Upper lobe of left lung (tissue), 6 donors: ENCODE results near the gene AFAP1L1. TPM values are rescaled to one million over a fixed set of nuclear protein-coding genes. Genes with fewer than 3 reads are reported as not detected.

Experiments
- ATAC-seq, 2 donors: fragments of 200-7000 bp; cut with Tn5 transposase; one replicate each; pipeline ENCODE4 v1.9.1; 2022; ENCODE audit warnings: mild to moderate bottlenecking in 2 of 2, moderate library complexity in 2 of 2; ENCODE audit not compliant: low FRiP score in 2 of 2
- DNase-seq, 2 donors: peaks; one replicate each; pipeline ENCODE4 v3.0.0-alpha.2; 2019 to 2020
- H3K27ac ChIP-seq, 4 donors: fragments of 200-600 bp; sonication (generic); one replicate each; pipeline ENCODE4 v1.5.1; 2016 to 2019
- H3K27me3 ChIP-seq, 4 donors: fragments of 200-600 bp; sonication (generic); one replicate each; pipeline ENCODE4 v1.5.1; 2017 to 2019
- H3K36me3 ChIP-seq, 4 donors: fragments of 200-600 bp; sonication (generic); one replicate each; pipeline ENCODE4 v1.5.1; 2016 to 2019
- H3K4me1 ChIP-seq, 4 donors: fragments of 200-600 bp; sonication (generic); one replicate each; pipeline ENCODE4 v1.5.1; 2018 to 2019
- H3K4me3 ChIP-seq, 4 donors: fragments of 200-600 bp; sonication (generic); one replicate each; pipeline ENCODE4 v1.5.1; 2017 to 2019; ENCODE audit warnings: mild to moderate bottlenecking in 2 of 4, moderate library complexity in 1 of 4
- H3K9me3 ChIP-seq, 4 donors: fragments of 200-600 bp; sonication (generic); one replicate each; pipeline ENCODE4 v1.5.1; 2018 to 2019
- EP300 ChIP-seq, 4 donors: sonication (generic); formaldehyde crosslinking; IDR thresholded peaks; one replicate each; pipeline ENCODE4 v1.5.1; 2017; ENCODE audit warnings: antibody characterized with exemption in 4 of 4, control low read depth in 2 of 4
- POLR2A ChIP-seq, 4 donors: fragments of 450-650 bp; IDR thresholded peaks; one replicate each; pipeline ENCODE4 v1.5.1; 2016 to 2017; ENCODE audit warnings: antibody characterized with exemption in 4 of 4, mild to moderate bottlenecking in 2 of 4
- POLR2AphosphoS5 ChIP-seq, 2 donors: sonication (generic); formaldehyde crosslinking; IDR thresholded peaks; one replicate each; pipeline ENCODE4 v1.5.1; 2017; ENCODE audit warnings: antibody characterized with exemption in 2 of 2
- WGBS, 2 donors: methylation state at CpG; one replicate each; pipeline ENCODE4 v1.1.5; 2017 to 2018; 5-methylcytosine and 5-hydroxymethylcytosine counted together
- total RNA-seq, 6 donors: library from RNA; depleted of rRNA in 4 of 6; stranded (reverse); fragments of >200 nt in 4 of 6; gene quantifications; one replicate each; pipeline versions ENCODE4 v1.1.0 to v1.2.1, GENCODE V29; 2016 to 2021
- TF ChIP-seq, protein P1 (sequence below), 6 experiments: fragments of 450-650 bp in 4 of 6; fragments of 200-600 bp in 2 of 6; sonication (generic) in 2 of 6; IDR thresholded peaks; one replicate each; pipeline ENCODE4 v1.5.1; 2016 to 2019; ENCODE audit warnings: antibody characterized with exemption in 6 of 6
- donor health status: DM: no; HTN: no; CAD: no; lungs with moderate emphysema.
- donor health status: DM: no; HTN: yes; CAD: no; lungs with severe emphysema.

AFAP1L1 gene
- total RNA-seq, 6 donors from 2014 or later = 15.1 to 40.8 (median 26.5) TPM

DNA sequence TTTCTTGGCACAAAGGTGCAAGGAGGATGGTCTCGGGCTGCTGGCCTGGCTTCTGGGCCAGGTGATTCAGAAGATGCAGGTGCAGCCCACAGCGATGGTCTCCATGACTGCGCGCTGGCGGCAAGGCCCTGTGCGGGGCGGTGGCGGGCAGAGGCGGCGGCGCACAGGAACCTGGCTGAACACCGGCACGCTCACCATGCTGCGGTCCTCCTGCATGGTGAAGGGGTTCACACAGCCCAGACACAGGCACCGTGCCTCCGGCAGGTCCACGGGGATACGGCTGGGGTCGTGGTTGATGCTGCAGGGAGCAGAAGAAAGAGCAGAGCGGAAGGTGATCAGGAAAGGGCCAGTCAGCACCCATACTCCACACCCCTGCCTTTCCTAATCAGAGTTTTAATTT lies 102.6 kb downstream of the AFAP1L1 start:
- Histone ChIP-seq H3K36me3 (no peaks in the 10 kb centered on the region), H3K4me3 (no peak overlapping the region), H3K9me3 (no peaks in the 10 kb centered on the region), H3K27me3 (no peaks in the 10 kb centered on the region), H3K4me1 (no peaks in the 10 kb centered on the region), H3K27ac (no peak overlapping the region)
- DNase-seq (peak in 1 of 2 donors; percentile 8), ATAC-seq (no peak)
- TF ChIP-seq, protein P1, sequence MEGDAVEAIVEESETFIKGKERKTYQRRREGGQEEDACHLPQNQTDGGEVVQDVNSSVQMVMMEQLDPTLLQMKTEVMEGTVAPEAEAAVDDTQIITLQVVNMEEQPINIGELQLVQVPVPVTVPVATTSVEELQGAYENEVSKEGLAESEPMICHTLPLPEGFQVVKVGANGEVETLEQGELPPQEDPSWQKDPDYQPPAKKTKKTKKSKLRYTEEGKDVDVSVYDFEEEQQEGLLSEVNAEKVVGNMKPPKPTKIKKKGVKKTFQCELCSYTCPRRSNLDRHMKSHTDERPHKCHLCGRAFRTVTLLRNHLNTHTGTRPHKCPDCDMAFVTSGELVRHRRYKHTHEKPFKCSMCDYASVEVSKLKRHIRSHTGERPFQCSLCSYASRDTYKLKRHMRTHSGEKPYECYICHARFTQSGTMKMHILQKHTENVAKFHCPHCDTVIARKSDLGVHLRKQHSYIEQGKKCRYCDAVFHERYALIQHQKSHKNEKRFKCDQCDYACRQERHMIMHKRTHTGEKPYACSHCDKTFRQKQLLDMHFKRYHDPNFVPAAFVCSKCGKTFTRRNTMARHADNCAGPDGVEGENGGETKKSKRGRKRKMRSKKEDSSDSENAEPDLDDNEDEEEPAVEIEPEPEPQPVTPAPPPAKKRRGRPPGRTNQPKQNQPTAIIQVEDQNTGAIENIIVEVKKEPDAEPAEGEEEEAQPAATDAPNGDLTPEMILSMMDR (IDR thresholded peaks at IDR 0.05) = no peak
- TF ChIP-seq POLR2A (IDR thresholded peaks at IDR 0.05) = no peak
- no peak for TF ChIP-seq EP300 (IDR thresholded peaks at IDR 0.05)
- TF ChIP-seq POLR2AphosphoS5 (IDR thresholded peaks at IDR 0.05) = no peak
- 89 to 95% methylated on average over 19 to 20 of the region's 20 CpGs for WGBS, 2 donors

- WGBS, 2 donors = 72 to 83% methylated on average over 3 of the region's 3 CpGs
Observed at GRCh38 chr5:149374801-149375200, 103.1 kb downstream of the AFAP1L1 start.

GRCh38 chr5:149375434-149375833 lies 103.8 kb downstream of the AFAP1L1 start:
- no peak for ATAC-seq
- peak in 1 of 2 donors; percentile 10 for DNase-seq
- TF ChIP-seq EP300 (IDR thresholded peaks at IDR 0.05) (no peak), POLR2A (IDR thresholded peaks at IDR 0.05) (no peak), POLR2AphosphoS5 (IDR thresholded peaks at IDR 0.05) (no peak)
- TF ChIP-seq, protein P1 (IDR thresholded peaks at IDR 0.05) = no peak
- Histone ChIP-seq H3K9me3 (no peaks in the 10 kb centered on the region), H3K27me3 (no peaks in the 10 kb centered on the region), H3K27ac (no peak overlapping the region), H3K4me1 (no peaks in the 10 kb centered on the region), H3K36me3 (no peaks in the 10 kb centered on the region), H3K4me3 (no peak overlapping the region)
- WGBS, 2 donors = 92 to 97% methylated on average over 6 of the region's 6 CpGs

More at GRCh38 chr5:149374801-149375200, 103.1 kb downstream of the AFAP1L1 start:
- Histone ChIP-seq H3K27ac (no peak overlapping the region), H3K27me3 (no peaks in the 10 kb centered on the region), H3K4me3 (no peak overlapping the region), H3K9me3 (no peaks in the 10 kb centered on the region), H3K36me3 (no peaks in the 10 kb centered on the region), H3K4me1 (no peaks in the 10 kb centered on the region)
- ATAC-seq (no peak), DNase-seq (peak in 1 of 2 donors; percentile 7)
- no peak for TF ChIP-seq POLR2AphosphoS5 (IDR thresholded peaks at IDR 0.05)
- TF ChIP-seq POLR2A (IDR thresholded peaks at IDR 0.05) = no peak

DNA sequence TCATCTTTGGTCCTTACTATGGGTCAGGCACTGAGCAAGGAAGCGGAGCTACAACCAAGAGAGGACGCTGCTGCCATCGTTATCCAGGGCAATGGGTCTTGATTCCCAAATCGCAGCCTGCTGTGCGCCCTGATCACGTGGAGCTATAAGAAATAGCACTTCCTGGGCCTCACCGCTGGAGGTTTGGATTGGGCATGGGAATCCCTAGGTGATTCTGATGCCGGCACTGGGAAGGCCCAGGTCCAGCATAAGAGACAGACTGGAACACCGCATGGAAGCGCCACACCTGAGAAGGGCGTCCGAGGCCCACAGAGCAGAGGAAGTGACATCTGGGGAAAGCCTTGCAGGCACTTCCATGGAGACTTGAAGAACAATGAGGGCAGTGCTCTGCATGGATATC lies 104.4 kb downstream of the AFAP1L1 start:
- Histone ChIP-seq H3K27ac (no peak overlapping the region), H3K4me1 (no peaks in the 10 kb centered on the region), H3K27me3 (no peaks in the 10 kb centered on the region), H3K36me3 (no peaks in the 10 kb centered on the region), H3K4me3 (no peak overlapping the region), H3K9me3 (no peaks in the 10 kb centered on the region)
- TF ChIP-seq, protein P1 (IDR thresholded peaks at IDR 0.05) = no peak
- ATAC-seq = no peak
- WGBS, 2 donors = 94 to 100% methylated on average over 3 to 12 of the region's 12 CpGs
- peak in 1 of 2 donors; percentile 15 for DNase-seq

- 90 to 93% methylated on average over 5 to 7 of the region's 7 CpGs for WGBS, 2 donors
- Histone ChIP-seq H3K4me1 (peaks cover 0 to 7% (median 4%) of the 10 kb centered on the region in 4 donors), H3K27ac (no peak overlapping the region), H3K4me3 (no peak overlapping the region), H3K36me3 (no peaks in the 10 kb centered on the region), H3K27me3 (no peaks in the 10 kb centered on the region), H3K9me3 (no peaks in the 10 kb centered on the region)
- DNase-seq (peak in 1 of 2 donors; percentile 5), ATAC-seq (no peak)
- TF ChIP-seq POLR2A (IDR thresholded peaks at IDR 0.05) (no peak), EP300 (IDR thresholded peaks at IDR 0.05) (no peak), POLR2AphosphoS5 (IDR thresholded peaks at IDR 0.05) (no peak)
- TF ChIP-seq, protein P1 (IDR thresholded peaks at IDR 0.05) = no peak
Observed at GRCh38 chr5:149376711-149377447, 105.2 kb downstream of the AFAP1L1 start.
